A549 treated with ZK216348 at 1 μM for 4 hours (cell line): ENCODE data around the gene PLA2G4D. TPM values are rescaled to one million over a fixed set of nuclear protein-coding genes. Genes with fewer than 3 reads are reported as not detected.

Experiments
- total RNA-seq: library from RNA; stranded (reverse); fragments of 200-300 nt; extraction: Qiagen RNA extraction; gene quantifications from 5 replicates; pipeline ENCODE4 v1.2.3, GENCODE V29; 2022; ENCODE audit warnings: low read depth

The PLA2G4D gene, protein sequence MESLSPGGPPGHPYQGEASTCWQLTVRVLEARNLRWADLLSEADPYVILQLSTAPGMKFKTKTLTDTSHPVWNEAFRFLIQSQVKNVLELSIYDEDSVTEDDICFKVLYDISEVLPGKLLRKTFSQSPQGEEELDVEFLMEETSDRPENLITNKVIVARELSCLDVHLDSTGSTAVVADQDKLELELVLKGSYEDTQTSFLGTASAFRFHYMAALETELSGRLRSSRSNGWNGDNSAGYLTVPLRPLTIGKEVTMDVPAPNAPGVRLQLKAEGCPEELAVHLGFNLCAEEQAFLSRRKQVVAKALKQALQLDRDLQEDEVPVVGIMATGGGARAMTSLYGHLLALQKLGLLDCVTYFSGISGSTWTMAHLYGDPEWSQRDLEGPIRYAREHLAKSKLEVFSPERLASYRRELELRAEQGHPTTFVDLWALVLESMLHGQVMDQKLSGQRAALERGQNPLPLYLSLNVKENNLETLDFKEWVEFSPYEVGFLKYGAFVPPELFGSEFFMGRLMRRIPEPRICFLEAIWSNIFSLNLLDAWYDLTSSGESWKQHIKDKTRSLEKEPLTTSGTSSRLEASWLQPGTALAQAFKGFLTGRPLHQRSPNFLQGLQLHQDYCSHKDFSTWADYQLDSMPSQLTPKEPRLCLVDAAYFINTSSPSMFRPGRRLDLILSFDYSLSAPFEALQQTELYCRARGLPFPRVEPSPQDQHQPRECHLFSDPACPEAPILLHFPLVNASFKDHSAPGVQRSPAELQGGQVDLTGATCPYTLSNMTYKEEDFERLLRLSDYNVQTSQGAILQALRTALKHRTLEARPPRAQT
- not detected in 5 replicates for total RNA-seq

GRCh38 chr15:42094512-42094963, at the start of gene PLA2G4D:
Gene PLA2G4D (minus strand): TSS chr15:42094562. CDS start chr15:42094459, 103 bp downstream.

GRCh38 chr15:42020713-42021273, 73.6 kb downstream of the PLA2G4D start, which contains the start of gene PLA2G4E:
Gene PLA2G4E (minus strand): TSS chr15:42021042. CDS start chr15:42021030, 12 bp downstream.

Other genes starting within 250 kb of the PLA2G4D start
- 0.08 to 0.37 TPM (median 0.32 TPM) in 5 replicates for gene SPTBN5, start 200.5 kb downstream of the PLA2G4D start, total RNA-seq
- 9.4 to 12.9 TPM (median 11.9 TPM) in 5 replicates for gene EHD4, start 122.0 kb downstream of the PLA2G4D start, total RNA-seq
- gene PLA2G4E, start 73.5 kb downstream of the PLA2G4D start, total RNA-seq: not detected in 5 replicates
- not detected in 5 replicates for gene PLA2G4F, start 62.1 kb upstream of the PLA2G4D start, total RNA-seq
- 14.1 to 17.9 TPM (median 16.7 TPM) in 5 replicates for gene VPS39, start 113.7 kb upstream of the PLA2G4D start, total RNA-seq
- 5.6 to 11.0 TPM (median 6.8 TPM) in 5 replicates for gene GANC, start 178.6 kb upstream of the PLA2G4D start, total RNA-seq
- gene TMEM87A, start 178.9 kb upstream of the PLA2G4D start, total RNA-seq: 23.9 to 41.2 TPM (median 26.0 TPM) in 5 replicates